Peyer's patch (tissue), 4 donors: ENCODE measurements around the gene NDUFS4.

ENCODE experiments used
- POLR2A ChIP-seq, 2 donors: fragments of 450-650 bp; IDR thresholded peaks; one replicate each; pipeline ENCODE4 v1.5.1; 2017; ENCODE audit warnings: antibody characterized with exemption in 2 of 2, mild to moderate bottlenecking in 2 of 2, moderate library complexity in 2 of 2
- TF ChIP-seq, protein P1 (sequence below), 6 experiments: fragments of 450-650 bp in 4 of 6; fragments of 200-600 bp in 2 of 6; sonication (generic) in 1 of 6; IDR thresholded peaks; one replicate each; pipeline ENCODE4 v1.5.1; 2017 to 2019; ENCODE audit warnings: antibody characterized with exemption in 6 of 6, mild to moderate bottlenecking in 3 of 6, moderate library complexity in 1 of 6

GRCh38 chr5:53601570-53601969 is 41.1 kb downstream of the NDUFS4 start:
- TF ChIP-seq, protein P1, sequence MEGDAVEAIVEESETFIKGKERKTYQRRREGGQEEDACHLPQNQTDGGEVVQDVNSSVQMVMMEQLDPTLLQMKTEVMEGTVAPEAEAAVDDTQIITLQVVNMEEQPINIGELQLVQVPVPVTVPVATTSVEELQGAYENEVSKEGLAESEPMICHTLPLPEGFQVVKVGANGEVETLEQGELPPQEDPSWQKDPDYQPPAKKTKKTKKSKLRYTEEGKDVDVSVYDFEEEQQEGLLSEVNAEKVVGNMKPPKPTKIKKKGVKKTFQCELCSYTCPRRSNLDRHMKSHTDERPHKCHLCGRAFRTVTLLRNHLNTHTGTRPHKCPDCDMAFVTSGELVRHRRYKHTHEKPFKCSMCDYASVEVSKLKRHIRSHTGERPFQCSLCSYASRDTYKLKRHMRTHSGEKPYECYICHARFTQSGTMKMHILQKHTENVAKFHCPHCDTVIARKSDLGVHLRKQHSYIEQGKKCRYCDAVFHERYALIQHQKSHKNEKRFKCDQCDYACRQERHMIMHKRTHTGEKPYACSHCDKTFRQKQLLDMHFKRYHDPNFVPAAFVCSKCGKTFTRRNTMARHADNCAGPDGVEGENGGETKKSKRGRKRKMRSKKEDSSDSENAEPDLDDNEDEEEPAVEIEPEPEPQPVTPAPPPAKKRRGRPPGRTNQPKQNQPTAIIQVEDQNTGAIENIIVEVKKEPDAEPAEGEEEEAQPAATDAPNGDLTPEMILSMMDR (IDR thresholded peaks at IDR 0.05) = no peak
- no peak for TF ChIP-seq POLR2A (IDR thresholded peaks at IDR 0.05)
